Endothelial cell of umbilical vein (primary cell): ENCODE data around the gene ZFYVE26. TPM values are rescaled to one million over a fixed set of nuclear protein-coding genes. Genes with fewer than 3 reads are reported as not detected.

Source experiments
- BruUV-seq: library from RNA; stranded (reverse); fragments of 400-500 nt; replicated peaks from 2 replicates; lab custom pipeline; 2021; lab: Mats Ljungman, UMichigan
- CTCF ChIA-PET: fragments of 300-600, 350-600 bp; sonication (Branson Sonifier 250); formaldehyde crosslinking; loops from one replicate; lab custom pipeline; 2021; ENCODE audit warnings: antibody characterized with exemption, inconsistent platforms; lab: Charles Lee
- POLR2A ChIA-PET: fragments of 300-600, 350-600 bp; sonication (Branson Sonifier 250); formaldehyde crosslinking; loops from one replicate; lab custom pipeline; 2021; ENCODE audit warnings: antibody characterized with exemption, inconsistent platforms; lab: Charles Lee
- DNase-seq: peaks from one replicate; pipeline ENCODE4 v3.0.0-alpha.2; 2011; ENCODE audit warnings: low read depth, low spot score
- FAIRE-seq: peaks from 2 replicates; lab custom pipeline; 2011; peaks lifted over from hg19 to GRCh38; lab: Jason Lieb, UNC
- H2AFZ ChIP-seq: 2 replicates; pipeline ENCODE4 v1.6.0; 2012; ENCODE audit warnings: low read depth, low read length, control low read depth, inconsistent platforms
- H3K27ac ChIP-seq: 2 replicates; pipeline ENCODE4 v1.5.1; 2011; ENCODE audit warnings: low read depth, mild to moderate bottlenecking, control low read depth, low read length, moderate library complexity; ENCODE audit not compliant: insufficient read depth
- H3K27me3 ChIP-seq, 2 experiments: 2 replicates each; pipeline versions ENCODE4 v1.6.0 to v1.6.1; 2011; ENCODE audit warnings: low read length in 2 of 2, mixed read lengths in 1 of 2; ENCODE audit not compliant: control insufficient read depth in 2 of 2, insufficient read depth in 2 of 2
- H3K36me3 ChIP-seq, 2 experiments: 2 replicates in 1 of 2; 3 replicates in 1 of 2; pipeline ENCODE4 v1.5.1; 2011; ENCODE audit warnings: low read length in 2 of 2, mild to moderate bottlenecking in 1 of 2, moderate library complexity in 1 of 2; ENCODE audit not compliant: control insufficient read depth in 2 of 2, insufficient read depth in 2 of 2; ENCODE audit errors: extremely low read depth in 1 of 2
- H3K4me1 ChIP-seq: 3 replicates; pipeline ENCODE4 v1.5.1; 2011; ENCODE audit warnings: mild to moderate bottlenecking, low read length; ENCODE audit not compliant: control insufficient read depth, insufficient read depth; ENCODE audit errors: extremely low read depth
- H3K4me2 ChIP-seq: 2 replicates; pipeline ENCODE4 v1.6.1; 2011; ENCODE audit warnings: low read length, control low read depth, mixed read lengths; ENCODE audit not compliant: insufficient read depth
- H3K4me3 ChIP-seq, 3 experiments: fragments of 200-600 bp in 1 of 3; sonication (generic), shearing (Covaris generic) in 1 of 3; replicated peaks in 1 of 3; 2 replicates each; pipeline ENCODE4 v1.5.1; 2011 to 2016; ENCODE audit warnings: control low read depth in 3 of 3, low read length in 3 of 3, mild to moderate bottlenecking in 2 of 3, inconsistent platforms in 1 of 3, low read depth in 1 of 3, moderate library complexity in 1 of 3; ENCODE audit not compliant: insufficient read depth in 1 of 3
- H3K79me2 ChIP-seq: 2 replicates; pipeline ENCODE4 v1.6.0; 2012; ENCODE audit warnings: low read length, inconsistent platforms; ENCODE audit not compliant: control insufficient read depth, insufficient read depth
- H3K9ac ChIP-seq: replicated peaks from 2 replicates; pipeline ENCODE3; 2011; ENCODE audit warnings: low read length, control low read depth; ENCODE audit not compliant: insufficient read depth; ENCODE audit errors: extremely low read depth
- H3K9me1 ChIP-seq: replicated peaks from 3 replicates; pipeline ENCODE4 v1.6.0; 2011; ENCODE audit warnings: mild to moderate bottlenecking, low read length; ENCODE audit not compliant: control insufficient read depth, insufficient read depth; ENCODE audit errors: extremely low read depth
- H3K9me3 ChIP-seq: replicated peaks from 2 replicates; pipeline ENCODE4 v1.5.1; 2012; ENCODE audit warnings: low read length, inconsistent platforms; ENCODE audit not compliant: control insufficient read depth, insufficient read depth
- H4K20me1 ChIP-seq: replicated peaks from 2 replicates; pipeline ENCODE3; 2011; ENCODE audit warnings: mild to moderate bottlenecking, low read length; ENCODE audit not compliant: control insufficient read depth, insufficient read depth; ENCODE audit errors: extremely low read depth
- EZH2 ChIP-seq: IDR thresholded peaks from 2 replicates; pipeline ENCODE4 v1.6.1; 2012; ENCODE audit warnings: borderline replicate concordance, low read depth, mild to moderate bottlenecking, moderate library complexity, low read length, inconsistent platforms; ENCODE audit not compliant: severe bottlenecking
- GATA2 ChIP-seq: IDR thresholded peaks from 2 replicates; pipeline ENCODE4 v1.7.0; 2011; ENCODE audit warnings: low read depth, mild to moderate bottlenecking, moderate library complexity, mixed read lengths, low read length; ENCODE audit not compliant: insufficient read length, insufficient read depth
- MYC ChIP-seq: IDR thresholded peaks from one replicate; pipeline ENCODE4 v1.6.1; 2011; ENCODE audit warnings: mild to moderate bottlenecking, low read depth, low read length
- POLR2A ChIP-seq: IDR thresholded peaks from 2 replicates; pipeline ENCODE4 v1.6.1; 2012; ENCODE audit warnings: low read depth, mild to moderate bottlenecking, control low read depth, low read length
- POLR2AphosphoS5 ChIP-seq: IDR thresholded peaks from 2 replicates; pipeline ENCODE4 v1.6.1; 2012; ENCODE audit warnings: low read depth, mild to moderate bottlenecking, control low read depth, low read length, moderate library complexity; ENCODE audit not compliant: insufficient read depth
- dilution Hi-C: fragments of 300-500 bp; cut with MboI; formaldehyde crosslinking; loops from one replicate; pipeline ENCODE4 v1.15.0; 2019; ENCODE audit warnings: low sequenced_read_pairs; ENCODE audit not compliant: extremely low pct_ligation_motif_present
- intact Hi-C: fragments of 100-400 bp; cut with micrococcal nuclease; formaldehyde crosslinking; loops from one replicate; pipeline ENCODE4 v1.10.0; 2022
- polyA plus RNA-seq, 4 experiments: library from polyadenylated mRNA; depleted of rRNA in 3 of 4; stranded (reverse) in 3 of 4; unstranded in 1 of 4; fragments of >200 nt; gene quantifications; 2 replicates each; pipeline versions ENCODE4 v1.2.1 to v1.2.3, GENCODE V29; 2011 to 2012; ENCODE audit warnings: missing spikeins in 1 of 4
- total RNA-seq: library from RNA; stranded (reverse); gene quantifications from 2 replicates; pipeline ENCODE4 v1.2.3, GENCODE V29; 2021
- TF ChIP-seq, protein P1 (sequence below), 2 donors: IDR thresholded peaks; 1 replicate in 1 of 2; 2 replicates in 1 of 2; pipeline ENCODE4 v1.5.1; 2011; ENCODE audit warnings: low read length in 2 of 2, mild to moderate bottlenecking in 2 of 2, moderate library complexity in 2 of 2, control low read depth in 1 of 2, inconsistent platforms in 1 of 2, low read depth in 1 of 2; ENCODE audit not compliant: insufficient read depth in 1 of 2; ENCODE audit errors: extremely low read depth in 1 of 2
- TF ChIP-seq, protein P2 (sequence below): IDR thresholded peaks from 2 replicates; pipeline ENCODE4 v1.6.1; 2011; ENCODE audit not compliant: insufficient read depth, insufficient read length

ZFYVE26 gene
- total and polyA plus RNA-seq, 2 donors (not counting 3 experiments of a cell fraction or from before 2014, with no cell fraction given) = 15.3 to 26.3 TPM

DNA sequence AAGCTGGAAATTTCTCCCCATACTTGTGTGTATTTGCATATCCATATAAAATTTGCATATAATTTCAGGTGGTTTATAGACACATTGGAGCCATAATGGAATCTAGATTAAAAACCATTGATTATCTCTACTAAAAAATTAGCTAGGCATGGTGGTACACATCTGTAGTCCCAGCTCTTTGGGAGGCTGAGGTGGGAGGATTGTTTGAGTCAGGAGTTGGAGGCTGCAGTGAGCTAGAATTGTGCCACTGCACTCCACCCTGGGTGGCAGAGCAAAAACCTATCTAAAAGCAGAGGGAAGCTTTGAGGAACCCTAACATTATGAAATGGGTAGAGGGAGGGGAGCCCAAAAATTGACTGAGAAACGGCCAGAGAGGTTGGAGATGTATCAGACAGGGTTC is 118.2 kb downstream of the ZFYVE26 start:
- H3K9ac ChIP-seq = no peak overlapping the region
- no peak overlapping the region for H3K4me2 ChIP-seq
- peaks cover 8% of the 10 kb centered on the region for H3K4me1 ChIP-seq
- H3K79me2 ChIP-seq = peaks cover 16% of the 10 kb centered on the region
- no peak overlapping the region for H2AFZ ChIP-seq
- no peaks in the 10 kb centered on the region for H3K9me1 ChIP-seq
- dilution Hi-C loops (no loop called here), intact Hi-C loops (no loop called here)
- TF ChIP-seq EZH2 (no peak), GATA2 (no peak), POLR2AphosphoS5 (no peak), POLR2A (no peak), MYC (no peak)
- TF ChIP-seq, protein P1, sequence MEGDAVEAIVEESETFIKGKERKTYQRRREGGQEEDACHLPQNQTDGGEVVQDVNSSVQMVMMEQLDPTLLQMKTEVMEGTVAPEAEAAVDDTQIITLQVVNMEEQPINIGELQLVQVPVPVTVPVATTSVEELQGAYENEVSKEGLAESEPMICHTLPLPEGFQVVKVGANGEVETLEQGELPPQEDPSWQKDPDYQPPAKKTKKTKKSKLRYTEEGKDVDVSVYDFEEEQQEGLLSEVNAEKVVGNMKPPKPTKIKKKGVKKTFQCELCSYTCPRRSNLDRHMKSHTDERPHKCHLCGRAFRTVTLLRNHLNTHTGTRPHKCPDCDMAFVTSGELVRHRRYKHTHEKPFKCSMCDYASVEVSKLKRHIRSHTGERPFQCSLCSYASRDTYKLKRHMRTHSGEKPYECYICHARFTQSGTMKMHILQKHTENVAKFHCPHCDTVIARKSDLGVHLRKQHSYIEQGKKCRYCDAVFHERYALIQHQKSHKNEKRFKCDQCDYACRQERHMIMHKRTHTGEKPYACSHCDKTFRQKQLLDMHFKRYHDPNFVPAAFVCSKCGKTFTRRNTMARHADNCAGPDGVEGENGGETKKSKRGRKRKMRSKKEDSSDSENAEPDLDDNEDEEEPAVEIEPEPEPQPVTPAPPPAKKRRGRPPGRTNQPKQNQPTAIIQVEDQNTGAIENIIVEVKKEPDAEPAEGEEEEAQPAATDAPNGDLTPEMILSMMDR (IDR thresholded peaks at IDR 0.05; ENCODE audit: extremely low read depth in 1 of 2, insufficient read depth in 1 of 2, low read depth in 1 of 2, low read length in 2 of 2) = no peak
- TF ChIP-seq, protein P2, sequence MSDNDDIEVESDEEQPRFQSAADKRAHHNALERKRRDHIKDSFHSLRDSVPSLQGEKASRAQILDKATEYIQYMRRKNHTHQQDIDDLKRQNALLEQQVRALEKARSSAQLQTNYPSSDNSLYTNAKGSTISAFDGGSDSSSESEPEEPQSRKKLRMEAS = no peak
- H3K27me3 ChIP-seq = no peaks in the 10 kb centered on the region
- POLR2A ChIA-PET = no interaction called here
- no peak overlapping the region for H3K27ac ChIP-seq
- H3K9me3 ChIP-seq = no peaks in the 10 kb centered on the region
- no peaks in the 10 kb centered on the region for H4K20me1 ChIP-seq
- DNase-seq = no peak
- H3K36me3 ChIP-seq = no peaks in the 10 kb centered on the region
- no TSS peak for BruUV-seq
- CTCF ChIA-PET = interaction anchor here (0.8 to 1.9 kb wide), 3 partner anchors 85 to 127 kb away, joined by 3 to 6 read pairs (median 5); partner anchors contain the start of gene PIGH
- FAIRE-seq = no peak
- no peak overlapping the region for H3K4me3 ChIP-seq
